Activated T-helper 1 cell treated with anti-CD3 and anti-CD28 coated beads, Interleukin-12 subunit alpha, Interleukin-12 subunit beta, Interleukin-2, Interleukin-4 antibody, amounts not matched to agents 30 ng/mL and 10 ng/mL and 1 ng/mL, durations not matched to agents 14 hours and 24 hours and 36 hours (primary cell): ENCODE measurements around the gene ADM. TPM values are rescaled to one million over a fixed set of nuclear protein-coding genes. Genes with fewer than 3 reads are reported as not detected.

Source experiments
- DNase-seq: peaks from one replicate; pipeline ENCODE4 v3.0.0; 2021; ENCODE audit warnings: low spot score
- H3K27ac Mint-ChIP-seq: one replicate; pipeline ENCODE4 v1.8.0; 2021; ENCODE audit warnings: mild to moderate bottlenecking, mixed read lengths
- H3K27me3 Mint-ChIP-seq: one replicate; pipeline ENCODE4 v1.8.0; 2022; ENCODE audit warnings: mild to moderate bottlenecking, moderate library complexity, mixed read lengths; ENCODE audit not compliant: insufficient read depth
- H3K36me3 Mint-ChIP-seq: one replicate; pipeline ENCODE4 v1.8.0; 2021; ENCODE audit warnings: low read depth, mixed read lengths
- H3K4me1 Mint-ChIP-seq: one replicate; pipeline ENCODE4 v1.8.0; 2021; ENCODE audit warnings: low read depth, mixed read lengths
- H3K4me3 Mint-ChIP-seq: one replicate; pipeline ENCODE4 v1.8.0; 2021; ENCODE audit warnings: mild to moderate bottlenecking, moderate library complexity, mixed read lengths
- H3K9me3 Mint-ChIP-seq: one replicate; pipeline ENCODE4 v1.8.0; 2021; ENCODE audit warnings: mixed read lengths
- intact Hi-C: fragments of 100-400 bp; cut with micrococcal nuclease; formaldehyde crosslinking; loops from one replicate; pipeline ENCODE4 v1.15.1; 2024
- total RNA-seq: library from RNA; stranded (reverse); gene quantifications from 2 replicates; pipeline ENCODE4 v1.2.3, GENCODE V29; 2022

ADM gene
- total RNA-seq, 1 donor from 2014 or later, result 2.3 TPM

GRCh38 chr11:10329356-10329755 is 24.5 kb downstream of the ADM start:
- H3K27ac Mint-ChIP-seq, result no peak overlapping the region
- DNase-seq, result no peak
- H3K4me1 Mint-ChIP-seq, result no peaks in the 10 kb centered on the region
- no peaks in the 10 kb centered on the region for H3K36me3 Mint-ChIP-seq
- no peaks in the 10 kb centered on the region for H3K9me3 Mint-ChIP-seq
- peaks cover 15% of the 10 kb centered on the region for H3K27me3 Mint-ChIP-seq
- no peak overlapping the region for H3K4me3 Mint-ChIP-seq
- intact Hi-C loops, result no loop called here

GRCh38 chr11:10329935-10330334 is 25.1 kb downstream of the ADM start:
- H3K9me3 Mint-ChIP-seq, result no peaks in the 10 kb centered on the region
- no peak for DNase-seq
- no peak overlapping the region for H3K4me3 Mint-ChIP-seq
- no peak overlapping the region for H3K27ac Mint-ChIP-seq
- H3K4me1 Mint-ChIP-seq, result no peaks in the 10 kb centered on the region
- intact Hi-C loops, result no loop called here
- no peaks in the 10 kb centered on the region for H3K36me3 Mint-ChIP-seq
- peaks cover 11% of the 10 kb centered on the region for H3K27me3 Mint-ChIP-seq

GRCh38 chr11:10331548-10332289 is 26.8 kb downstream of the ADM start:
- Mint-ChIP-seq H3K27ac (no peak overlapping the region), H3K36me3 (no peaks in the 10 kb centered on the region), H3K9me3 (no peaks in the 10 kb centered on the region), H3K27me3 (peaks cover 4% of the 10 kb centered on the region), H3K4me1 (no peaks in the 10 kb centered on the region), H3K4me3 (no peak overlapping the region)
- no peak for DNase-seq
- intact Hi-C loops, result no loop called here

- intact Hi-C loops, result no loop called here
- Mint-ChIP-seq H3K4me3 (no peak overlapping the region), H3K36me3 (no peaks in the 10 kb centered on the region), H3K4me1 (no peaks in the 10 kb centered on the region), H3K27me3 (peaks cover 1% of the 10 kb centered on the region), H3K27ac (no peak overlapping the region), H3K9me3 (no peaks in the 10 kb centered on the region)
- no peak for DNase-seq
Observed at GRCh38 chr11:10333490-10333889, 28.6 kb downstream of the ADM start.

GRCh38 chr11:10338287-10338686 is 33.4 kb downstream of the ADM start:
- H3K27ac Mint-ChIP-seq, result no peak overlapping the region
- H3K9me3 Mint-ChIP-seq, result no peaks in the 10 kb centered on the region
- no peaks in the 10 kb centered on the region for H3K4me1 Mint-ChIP-seq
- H3K27me3 Mint-ChIP-seq, result peaks cover 8% of the 10 kb centered on the region
- intact Hi-C loops, result no loop called here
- no peak overlapping the region for H3K4me3 Mint-ChIP-seq
- DNase-seq, result no peak
- no peaks in the 10 kb centered on the region for H3K36me3 Mint-ChIP-seq

GRCh38 chr11:10348650-10349280 is 43.9 kb downstream of the ADM start:
- Mint-ChIP-seq H3K4me3 (no peak overlapping the region), H3K27me3 (peaks cover 7% of the 10 kb centered on the region), H3K9me3 (no peaks in the 10 kb centered on the region), H3K36me3 (no peaks in the 10 kb centered on the region), H3K4me1 (no peaks in the 10 kb centered on the region), H3K27ac (no peak overlapping the region)
- intact Hi-C loops, result no loop called here
- no peak for DNase-seq

GRCh38 chr11:10349281-10349665 is 44.4 kb downstream of the ADM start:
- intact Hi-C loops, result no loop called here
- Mint-ChIP-seq H3K9me3 (no peaks in the 10 kb centered on the region), H3K4me1 (no peaks in the 10 kb centered on the region), H3K36me3 (no peaks in the 10 kb centered on the region), H3K4me3 (no peak overlapping the region), H3K27ac (no peak overlapping the region), H3K27me3 (peaks cover 7% of the 10 kb centered on the region)
- no peak for DNase-seq

- Mint-ChIP-seq H3K4me3 (no peak overlapping the region), H3K9me3 (no peaks in the 10 kb centered on the region)
- intact Hi-C loops, result no loop called here
Observed at GRCh38 chr11:10349806-10350205, 44.9 kb downstream of the ADM start.

GRCh38 chr11:10350334-10350733 is 45.5 kb downstream of the ADM start:
- intact Hi-C loops, result no loop called here
- Mint-ChIP-seq H3K4me1 (no peaks in the 10 kb centered on the region), H3K9me3 (no peaks in the 10 kb centered on the region), H3K27me3 (peaks cover 7% of the 10 kb centered on the region), H3K27ac (no peak overlapping the region), H3K4me3 (no peak overlapping the region), H3K36me3 (no peaks in the 10 kb centered on the region)
- no peak for DNase-seq

More at GRCh38 chr11:10349806-10350205, 44.9 kb downstream of the ADM start:
- H3K27ac Mint-ChIP-seq, result no peak overlapping the region
- H3K36me3 Mint-ChIP-seq, result no peaks in the 10 kb centered on the region
- H3K4me1 Mint-ChIP-seq, result no peaks in the 10 kb centered on the region
- DNase-seq, result no peak
- H3K27me3 Mint-ChIP-seq, result peaks cover 7% of the 10 kb centered on the region

- Mint-ChIP-seq H3K4me1 (no peaks in the 10 kb centered on the region), H3K9me3 (no peaks in the 10 kb centered on the region), H3K36me3 (no peaks in the 10 kb centered on the region), H3K27ac (no peak overlapping the region), H3K27me3 (peaks cover 7% of the 10 kb centered on the region), H3K4me3 (no peak overlapping the region)
- intact Hi-C loops, result no loop called here
- no peak for DNase-seq
Observed at GRCh38 chr11:10351435-10351764, 46.5 kb downstream of the ADM start.

- Mint-ChIP-seq H3K36me3 (no peaks in the 10 kb centered on the region), H3K4me1 (no peaks in the 10 kb centered on the region), H3K27ac (no peak overlapping the region), H3K4me3 (no peak overlapping the region), H3K27me3 (peaks cover 8% of the 10 kb centered on the region), H3K9me3 (no peaks in the 10 kb centered on the region)
- intact Hi-C loops, result no loop called here
- DNase-seq, result no peak
Observed at GRCh38 chr11:10351765-10352641, 47.1 kb downstream of the ADM start.

GRCh38 chr11:10352921-10353550 is 48.2 kb downstream of the ADM start:
- Mint-ChIP-seq H3K4me3 (no peak overlapping the region), H3K36me3 (no peaks in the 10 kb centered on the region), H3K27me3 (peaks cover 9% of the 10 kb centered on the region), H3K4me1 (no peaks in the 10 kb centered on the region), H3K27ac (no peak overlapping the region), H3K9me3 (no peaks in the 10 kb centered on the region)
- intact Hi-C loops, result no loop called here
- DNase-seq, result no peak

GRCh38 chr11:10354389-10354788 is 49.5 kb downstream of the ADM start:
- H3K4me3 Mint-ChIP-seq, result no peak overlapping the region
- peaks cover 9% of the 10 kb centered on the region for H3K27me3 Mint-ChIP-seq
- intact Hi-C loops, result no loop called here
- no peaks in the 10 kb centered on the region for H3K9me3 Mint-ChIP-seq
- DNase-seq, result no peak
- H3K4me1 Mint-ChIP-seq, result no peaks in the 10 kb centered on the region
- H3K36me3 Mint-ChIP-seq, result no peaks in the 10 kb centered on the region
- no peak overlapping the region for H3K27ac Mint-ChIP-seq
